Ishikawa (cell line): ENCODE results near the gene PRKCB.
A peak's percentile ranks its signal among the peaks of the same experiment; 100 is the strongest.

Experiments used
- CEBPB ChIP-seq: IDR thresholded peaks from 2 replicates; pipeline ENCODE4 v1.6.1; 2012
- CREB1 ChIP-seq: IDR thresholded peaks from 2 replicates; pipeline ENCODE4 v1.6.1; 2012; ENCODE audit warnings: low read depth
- EGR1 ChIP-seq: IDR thresholded peaks from 2 replicates; pipeline ENCODE4 v1.6.1; 2012
- EP300 ChIP-seq: IDR thresholded peaks from 2 replicates; pipeline ENCODE4 v1.6.1; 2012; ENCODE audit warnings: borderline replicate concordance
- FOXM1 ChIP-seq: IDR thresholded peaks from 2 replicates; pipeline ENCODE4 v1.6.1; 2012; ENCODE audit warnings: low read depth, borderline replicate concordance
- MAX ChIP-seq: IDR thresholded peaks from 2 replicates; pipeline ENCODE4 v1.6.1; 2012
- NFIC ChIP-seq: IDR thresholded peaks from 2 replicates; pipeline ENCODE4 v1.6.1; 2012
- RAD21 ChIP-seq: IDR thresholded peaks from 2 replicates; pipeline ENCODE4 v1.6.1; 2012; ENCODE audit warnings: low read depth
- REST ChIP-seq: IDR thresholded peaks from 2 replicates; pipeline ENCODE4 v1.6.1; 2012; ENCODE audit warnings: low read depth, mild to moderate bottlenecking
- TAF1 ChIP-seq: IDR thresholded peaks from 2 replicates; pipeline ENCODE4 v1.6.1; 2012; ENCODE audit warnings: low read depth, mild to moderate bottlenecking
- TCF12 ChIP-seq: IDR thresholded peaks from 2 replicates; pipeline ENCODE4 v1.6.1; 2012; ENCODE audit warnings: low read depth
- TEAD4 ChIP-seq: IDR thresholded peaks from 2 replicates; pipeline ENCODE4 v1.6.1; 2012
- USF1 ChIP-seq: IDR thresholded peaks from 2 replicates; pipeline ENCODE4 v1.6.1; 2012
- YY1 ChIP-seq: IDR thresholded peaks from 2 replicates; pipeline ENCODE4 v1.6.1; 2012; ENCODE audit warnings: low read depth
- ZBTB7A ChIP-seq: IDR thresholded peaks from 2 replicates; pipeline ENCODE4 v1.6.1; 2012; ENCODE audit warnings: low read depth

PRKCB gene

GRCh38 chr16:24041834-24042631 is 206.2 kb downstream of the PRKCB start:
- TF ChIP-seq RAD21 = peak; percentile 80
- no peak for TF ChIP-seq FOXM1

GRCh38 chr16:24044467-24044866 is 208.7 kb downstream of the PRKCB start:
- no peak for TF ChIP-seq RAD21
- no peak for TF ChIP-seq FOXM1
- no peak for TF ChIP-seq CEBPB
- TF ChIP-seq TAF1 = no peak
- no peak for TF ChIP-seq ZBTB7A

GRCh38 chr16:24045641-24046040 is 209.9 kb downstream of the PRKCB start:
- TF ChIP-seq RAD21 (peak; percentile 61), EP300 (no peak)

- TF ChIP-seq ZBTB7A (no peak), RAD21 (no peak), YY1 (no peak), TEAD4 (no peak), CREB1 (no peak), NFIC (no peak), USF1 (no peak), CEBPB (no peak), TCF12 (no peak), MAX (no peak), FOXM1 (no peak), EP300 (no peak), REST (no peak), EGR1 (no peak)
These were observed 210.7 kb downstream of the PRKCB start for GRCh38 chr16:24046442-24046841.

- no peak for TF ChIP-seq NFIC
- no peak for TF ChIP-seq FOXM1
- no peak for TF ChIP-seq REST
- no peak for TF ChIP-seq CEBPB
- no peak for TF ChIP-seq USF1
- no peak for TF ChIP-seq MAX
- TF ChIP-seq EGR1 = no peak
- no peak for TF ChIP-seq TEAD4
These were observed 213.3 kb downstream of the PRKCB start for GRCh38 chr16:24049113-24049512.

GRCh38 chr16:24051125-24051524 is 215.3 kb downstream of the PRKCB start:
- TF ChIP-seq TAF1 = no peak
- no peak for TF ChIP-seq CREB1
- no peak for TF ChIP-seq ZBTB7A
- no peak for TF ChIP-seq FOXM1
- TF ChIP-seq RAD21 = no peak
- no peak for TF ChIP-seq YY1
- TF ChIP-seq CEBPB = no peak
- TF ChIP-seq USF1 = no peak
- no peak for TF ChIP-seq EGR1
- no peak for TF ChIP-seq REST
- TF ChIP-seq TEAD4 = no peak
- no peak for TF ChIP-seq TCF12
- no peak for TF ChIP-seq EP300
- no peak for TF ChIP-seq MAX
- TF ChIP-seq NFIC = no peak
